OCI-LY3 (cell line): ENCODE data around the gene EFNA1.

Experiments
- H2AFZ ChIP-seq: fragments of 200-600, 300-600 bp; shearing (Covaris generic); 2 replicates; pipeline ENCODE4 v1.6.0; 2014; ENCODE audit warnings: antibody characterized with exemption, low read depth, low read length
- H3K27ac ChIP-seq: fragments of 200-600, 300-600 bp; sonication (generic); 2 replicates; pipeline ENCODE4 v1.5.1; 2014; ENCODE audit warnings: mild to moderate bottlenecking, low read length, moderate library complexity, mixed read lengths
- H3K27me3 ChIP-seq: fragments of 200-600, 300-600 bp; sonication (generic); 2 replicates; pipeline ENCODE4 v1.6.1; 2014; ENCODE audit warnings: low read depth, low read length, mixed read lengths
- H3K36me3 ChIP-seq: fragments of 200-600, 300-600 bp; sonication (generic); replicated peaks from 2 replicates; pipeline ENCODE3; 2014; ENCODE audit warnings: low read depth, low read length, mixed read lengths
- H3K4me1 ChIP-seq: fragments of 300-600, 200-600 bp; sonication (generic); 2 replicates; pipeline ENCODE4 v1.6.1; 2014; ENCODE audit warnings: low read length, mixed read lengths
- H3K4me2 ChIP-seq: fragments of 200-600, 300-600 bp; sonication (generic); 2 replicates; pipeline ENCODE4 v1.6.1; 2014; ENCODE audit warnings: low read length, mixed read lengths
- H3K4me3 ChIP-seq: fragments of 300-600, 200-600 bp; sonication (generic); 2 replicates; pipeline ENCODE4 v1.5.1; 2014; ENCODE audit warnings: antibody characterized with exemption, mild to moderate bottlenecking, low read length, moderate library complexity
- H3K79me2 ChIP-seq: fragments of 300-600, 200-600 bp; shearing (Covaris generic); 2 replicates; pipeline ENCODE4 v1.6.1; 2014; ENCODE audit warnings: mild to moderate bottlenecking, low read length, mixed read lengths
- H3K9ac ChIP-seq: fragments of 300-600, 200-600 bp; shearing (Covaris generic); 2 replicates; pipeline ENCODE4 v1.6.0; 2014; ENCODE audit warnings: mild to moderate bottlenecking, low read length, moderate library complexity
- H3K9me3 ChIP-seq: fragments of 200-600, 300-600 bp; shearing (Covaris generic); 2 replicates; pipeline ENCODE4 v1.6.1; 2014; ENCODE audit warnings: low read length, mixed read lengths; ENCODE audit not compliant: insufficient read depth
- H4K20me1 ChIP-seq: fragments of 200-600, 300-600 bp; sonication (generic); 2 replicates; pipeline ENCODE4 v1.6.1; 2016; ENCODE audit warnings: low read length, mixed read lengths; ENCODE audit not compliant: insufficient read depth
- CTCF ChIP-seq: fragments of 200-600, 300-600 bp; sonication (generic); IDR thresholded peaks from 2 replicates; pipeline ENCODE4 v1.5.1; 2014; ENCODE audit warnings: antibody characterized with exemption, low read length, low read depth
- EZH2phosphoT487 ChIP-seq: fragments of 200-600 bp; shearing (Covaris generic); IDR thresholded peaks from 2 replicates; pipeline ENCODE4 v1.6.1; 2018; ENCODE audit warnings: antibody characterized with exemption, mixed run types, low read depth

Gene EFNA1

DNA sequence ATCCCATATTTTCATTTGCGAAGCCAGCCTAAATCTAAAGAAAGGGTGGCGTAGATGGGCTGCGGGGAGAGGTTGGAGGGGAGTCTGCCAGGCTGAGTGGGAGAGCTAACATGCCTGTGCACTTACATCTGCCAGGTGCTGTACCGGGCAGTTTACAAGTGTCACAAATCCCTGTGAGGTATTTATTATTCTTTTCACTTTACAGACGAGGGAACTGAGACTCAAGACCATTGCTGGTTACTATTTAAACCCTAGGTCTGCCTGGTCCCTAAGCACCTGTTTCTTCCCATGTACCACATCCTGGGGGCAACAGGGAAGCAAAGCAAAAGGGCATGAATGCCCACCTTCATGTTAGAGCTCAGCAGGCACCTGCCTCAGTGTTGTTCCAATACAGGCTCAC is 19.4 kb upstream of the EFNA1 start:
- Histone ChIP-seq H3K4me2 (no peak overlapping the region), H2AFZ (no peak overlapping the region), H3K79me2 (no peaks in the 10 kb centered on the region), H3K4me1 (0 out of 2 replicates have a peak, but pooled peaks cover 4% of the 10 kb centered on the region), H3K9ac (no peak overlapping the region), H3K4me3 (no peak overlapping the region), H3K27me3 (peaks cover 19% of the 10 kb centered on the region), H3K27ac (no peak overlapping the region), H3K9me3 (no peaks in the 10 kb centered on the region), H3K36me3 (no peaks in the 10 kb centered on the region), H4K20me1 (no peaks in the 10 kb centered on the region)
- no peak for TF ChIP-seq EZH2phosphoT487
- no peak for TF ChIP-seq CTCF

DNA sequence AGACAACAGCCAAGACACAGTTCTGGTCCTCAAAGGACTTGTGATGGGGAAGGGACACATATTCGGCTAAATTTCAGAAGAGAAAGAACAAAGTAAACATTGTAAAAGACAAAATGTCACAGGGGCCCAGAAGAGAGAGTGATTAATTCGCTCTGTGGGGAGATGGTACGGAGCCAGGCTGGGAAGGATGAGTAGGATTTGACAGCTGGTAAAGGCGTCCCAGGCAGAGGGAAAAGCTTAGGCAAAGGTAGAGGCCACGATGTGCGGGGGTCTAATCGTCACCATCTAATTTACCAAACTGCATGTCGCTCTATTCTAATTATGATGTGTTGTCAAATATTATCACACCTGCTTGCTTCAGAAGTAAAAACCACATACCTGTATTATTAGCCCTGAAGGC is 17.3 kb upstream of the EFNA1 start:
- Histone ChIP-seq H4K20me1 (no peaks in the 10 kb centered on the region), H3K36me3 (no peaks in the 10 kb centered on the region), H3K9me3 (no peaks in the 10 kb centered on the region), H3K27me3 (peaks cover 13% of the 10 kb centered on the region; the same call in 1 of the 2 replicates), H3K9ac (no peak overlapping the region), H3K4me2 (no peak overlapping the region), H3K4me1 (0 out of 2 replicates have a peak, but pooled peaks cover 4% of the 10 kb centered on the region), H3K27ac (no peak overlapping the region), H3K79me2 (no peaks in the 10 kb centered on the region), H2AFZ (no peak overlapping the region), H3K4me3 (no peak overlapping the region)
- TF ChIP-seq EZH2phosphoT487 (no peak), CTCF (no peak)

- Histone ChIP-seq H2AFZ (no peak overlapping the region), H3K27ac (no peak overlapping the region), H3K9ac (no peak overlapping the region), H3K79me2 (no peaks in the 10 kb centered on the region), H4K20me1 (no peaks in the 10 kb centered on the region), H3K4me3 (no peak overlapping the region), H3K4me2 (no peak overlapping the region), H3K4me1 (0 out of 2 replicates have a peak, but pooled peaks cover 4% of the 10 kb centered on the region), H3K36me3 (no peaks in the 10 kb centered on the region), H3K9me3 (no peaks in the 10 kb centered on the region), H3K27me3 (peaks cover 13% of the 10 kb centered on the region; the same call in 1 of the 2 replicates)
- TF ChIP-seq EZH2phosphoT487: no peak
- no peak for TF ChIP-seq CTCF
Observed at GRCh38 chr1:155110826-155111225, 16.9 kb upstream of the EFNA1 start.

DNA sequence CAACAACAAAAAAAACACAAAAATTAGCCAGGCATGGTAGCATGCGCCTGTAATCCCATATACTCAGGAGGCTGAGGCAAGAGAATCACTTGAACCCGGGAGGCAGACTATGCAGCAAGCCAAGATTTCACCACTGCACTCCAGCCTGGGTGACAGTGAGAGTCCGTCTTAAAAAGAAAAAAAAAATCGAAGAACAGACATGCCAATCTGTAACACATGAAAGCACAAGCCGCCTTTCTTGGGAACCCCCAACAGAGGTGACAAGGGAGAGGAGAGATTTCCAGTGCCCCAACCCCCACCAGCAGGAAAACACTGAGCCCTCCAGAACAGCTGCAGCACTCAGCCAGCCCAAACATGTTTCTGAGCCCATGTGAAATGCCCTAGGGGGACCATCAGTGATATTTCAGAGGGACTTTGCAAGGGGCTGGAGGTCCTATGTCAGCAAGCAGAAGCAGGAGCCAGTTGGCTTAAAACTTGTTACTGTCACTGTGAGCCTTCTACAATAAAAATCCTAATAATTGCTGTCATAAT is 14.2 kb upstream of the EFNA1 start:
- no peak overlapping the region for H3K9ac ChIP-seq
- peaks cover 16% of the 10 kb centered on the region for H3K27me3 ChIP-seq
- no peaks in the 10 kb centered on the region for H3K9me3 ChIP-seq
- H3K4me1 ChIP-seq: peaks cover 10% of the 10 kb centered on the region
- no peaks in the 10 kb centered on the region for H3K79me2 ChIP-seq
- no peaks in the 10 kb centered on the region for H3K36me3 ChIP-seq
- no peak overlapping the region for H3K4me3 ChIP-seq
- no peak overlapping the region for H3K27ac ChIP-seq
- H2AFZ ChIP-seq: no peak overlapping the region; the same call in 1 of the 2 replicates
- no peak overlapping the region for H3K4me2 ChIP-seq
- TF ChIP-seq EZH2phosphoT487: no peak
- TF ChIP-seq CTCF: no peak
- no peaks in the 10 kb centered on the region for H4K20me1 ChIP-seq
